Ectodermal cell (in vitro differentiated cells): Measurements from ENCODE around the gene ADGRF3.
"Not testable (repeated sequence)": the region's sequence is repeated elsewhere in the genome, so short reads cannot be mapped to it uniquely, and the experiment has no call there.

Experiments used
- H3K27ac ChIP-seq: 2 replicates; pipeline ENCODE4 v1.7.0; 2013; ENCODE audit warnings: mild to moderate bottlenecking, low read depth, low read length; ENCODE audit not compliant: insufficient read depth, poor library complexity, severe bottlenecking
- H3K27me3 ChIP-seq: 2 replicates; pipeline ENCODE4 v1.7.0; 2013; ENCODE audit warnings: mild to moderate bottlenecking, low read length; ENCODE audit not compliant: insufficient read depth, control insufficient read depth, poor library complexity, severe bottlenecking
- H3K36me3 ChIP-seq: one replicate; pipeline ENCODE4 v1.7.0; 2013; ENCODE audit warnings: low read length; ENCODE audit not compliant: control insufficient read depth, insufficient read depth
- H3K4me1 ChIP-seq: one replicate; pipeline ENCODE4 v1.7.0; 2013; ENCODE audit warnings: low read length; ENCODE audit not compliant: control insufficient read depth, insufficient read depth
- H3K4me3 ChIP-seq: 2 replicates; pipeline ENCODE4 v1.7.0; 2013; ENCODE audit warnings: low read depth, low read length, control low read depth; ENCODE audit not compliant: insufficient read depth
- H3K9me3 ChIP-seq: 2 replicates; pipeline ENCODE4 v1.7.0; 2013; ENCODE audit warnings: mild to moderate bottlenecking, low read length, moderate library complexity; ENCODE audit not compliant: control insufficient read depth
- WGBS, 2 experiments: methylation state at CpG; one replicate each; pipeline ENCODE4 v1.1.7; 2013; ENCODE audit warnings: missing lambda C conversion rate in 2 of 2; 5-methylcytosine and 5-hydroxymethylcytosine counted together

Gene ADGRF3

DNA sequence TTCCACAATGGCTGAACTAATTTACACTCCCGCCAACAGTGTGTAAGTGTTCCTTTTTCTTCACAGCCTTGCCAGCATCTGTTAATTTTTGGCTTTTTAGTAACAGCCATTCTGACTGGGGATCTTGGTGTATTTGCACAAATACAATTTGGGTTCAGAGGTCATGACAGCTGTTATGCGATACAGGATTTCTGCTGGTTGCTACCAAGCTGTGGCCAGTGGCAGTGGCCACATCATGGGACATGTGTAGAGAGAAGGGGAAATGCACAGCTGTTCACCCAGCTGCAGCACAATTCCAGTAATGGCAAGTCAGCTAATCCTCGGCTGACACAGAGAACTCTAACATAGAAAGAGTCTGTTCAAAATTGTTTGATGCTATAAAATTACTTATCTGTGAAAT, 21.7 kb downstream of the ADGRF3 start:
- no peaks in the 10 kb centered on the region for H3K9me3 ChIP-seq
- no peaks in the 10 kb centered on the region for H3K27me3 ChIP-seq
- no peaks in the 10 kb centered on the region for H3K4me1 ChIP-seq
- H3K36me3 ChIP-seq = no peaks in the 10 kb centered on the region
- H3K27ac ChIP-seq = no peak overlapping the region
- WGBS, 2 experiments = 80 to 85% methylated on average over 3 of the region's 3 CpGs
- H3K4me3 ChIP-seq = no peak overlapping the region

DNA sequence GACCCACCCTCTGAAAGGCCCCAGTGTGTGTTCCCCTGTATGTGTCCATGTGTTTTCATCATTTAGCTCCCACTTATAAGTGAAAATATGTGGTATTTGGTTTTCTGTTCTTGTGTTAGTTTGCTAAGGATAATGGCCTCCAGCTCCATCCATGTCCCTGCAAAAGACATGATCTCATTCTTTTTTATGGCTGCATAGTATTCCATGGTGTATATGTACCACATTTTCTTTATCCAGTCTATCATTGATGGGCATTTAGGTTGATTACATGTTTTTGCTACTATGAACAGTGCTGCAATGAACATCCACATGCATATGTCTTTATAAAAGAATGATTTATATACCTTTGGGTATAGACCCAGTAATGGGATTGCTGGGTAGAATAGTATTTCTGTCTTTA, 22.1 kb downstream of the ADGRF3 start:
- H3K27me3 ChIP-seq, H3K36me3 ChIP-seq, H3K9me3 ChIP-seq, H3K4me3 ChIP-seq, H3K27ac ChIP-seq, H3K4me1 ChIP-seq: not testable (repeated sequence)

DNA sequence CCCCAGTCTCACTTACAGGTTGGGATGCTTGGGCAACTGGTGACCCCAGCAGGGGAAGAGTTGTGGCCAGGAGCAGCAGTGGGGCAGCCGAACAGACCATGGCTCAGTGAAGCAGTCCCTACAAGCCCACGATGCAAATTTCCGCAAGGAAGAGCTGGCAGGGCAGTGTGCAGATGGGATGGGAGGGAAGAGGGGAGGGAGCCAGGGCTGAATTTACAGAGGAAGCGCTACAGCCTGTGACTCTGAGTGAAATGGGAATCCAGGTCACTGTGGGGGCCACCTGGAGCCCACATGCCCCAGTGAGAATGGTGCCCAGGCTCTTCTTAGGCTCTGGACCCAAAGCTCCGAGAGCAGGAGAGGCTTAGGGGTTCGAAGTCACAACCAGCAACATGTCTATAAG, 27.6 kb downstream of the ADGRF3 start:
- Histone ChIP-seq H3K4me3 (no peak overlapping the region), H3K27ac (no peak overlapping the region), H3K27me3 (no peaks in the 10 kb centered on the region), H3K9me3 (no peaks in the 10 kb centered on the region), H3K4me1 (peaks cover 5% of the 10 kb centered on the region), H3K36me3 (no peaks in the 10 kb centered on the region)
- whole genome bisulfite sequencing, 2 experiments = 56 to 59% methylated on average over 6 of the region's 6 CpGs

DNA sequence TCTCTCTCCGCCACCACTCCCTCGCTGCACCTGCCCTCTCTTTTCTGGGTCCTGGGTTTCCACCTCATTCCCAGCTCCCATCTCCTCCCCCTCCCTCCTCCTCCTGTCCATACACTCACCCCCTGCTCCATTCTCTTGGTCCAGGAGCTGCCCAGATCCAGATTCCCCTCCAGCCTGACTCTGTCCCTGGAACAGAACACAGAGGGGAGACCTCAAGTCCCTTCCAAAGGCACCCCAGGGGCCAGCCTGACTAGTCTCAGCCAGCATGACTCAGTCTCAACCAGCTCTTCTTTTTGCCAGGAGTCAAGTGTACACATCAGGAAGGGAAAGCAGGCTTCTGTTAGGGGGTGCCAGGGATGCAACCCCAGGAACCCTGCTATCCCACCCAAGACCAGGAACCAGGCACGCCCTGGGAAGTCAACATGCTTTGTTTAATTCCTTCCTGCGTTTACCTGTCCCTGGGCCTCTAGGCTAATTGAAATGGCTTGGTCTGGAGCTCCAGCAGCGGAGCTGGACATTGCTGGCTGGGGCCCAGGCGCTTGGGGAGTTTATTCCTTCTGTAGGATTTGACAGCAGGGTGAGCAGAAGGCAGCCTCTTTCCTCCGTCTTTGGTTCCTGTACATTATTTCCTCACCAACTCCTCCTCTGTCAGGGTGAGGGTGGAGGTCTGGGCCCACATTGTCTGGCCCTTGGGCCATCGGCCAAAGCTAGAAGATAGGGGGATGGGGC, 29.0 kb downstream of the ADGRF3 start:
- H3K36me3 ChIP-seq = no peaks in the 10 kb centered on the region
- H3K4me1 ChIP-seq = peaks cover 5% of the 10 kb centered on the region
- no peaks in the 10 kb centered on the region for H3K9me3 ChIP-seq
- H3K27ac ChIP-seq = no peak overlapping the region
- H3K4me3 ChIP-seq = no peak overlapping the region
- no peaks in the 10 kb centered on the region for H3K27me3 ChIP-seq
- WGBS, 2 experiments = 92 to 94% methylated on average over 7 to 8 of the region's 8 CpGs

DNA sequence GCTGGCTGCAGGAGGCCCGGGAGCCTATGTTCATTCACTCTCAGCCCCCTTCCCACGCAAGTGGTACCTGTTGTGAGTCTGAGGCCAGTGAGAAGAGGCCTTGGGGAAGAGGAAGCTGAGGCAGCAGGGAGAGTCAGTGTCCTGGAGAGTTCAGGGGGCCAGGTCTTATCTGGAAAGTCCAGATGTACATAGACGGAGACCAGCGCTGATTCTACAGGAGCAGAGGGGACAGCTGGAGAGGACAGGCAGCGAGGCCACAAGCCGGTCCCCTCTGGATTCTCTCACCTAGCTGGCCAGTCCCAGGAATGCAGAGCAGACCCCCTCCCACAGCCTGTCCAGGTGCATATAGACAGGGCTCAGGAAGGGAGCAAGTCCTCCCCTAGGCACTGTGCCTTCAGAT, 29.7 kb downstream of the ADGRF3 start:
- Histone ChIP-seq H3K9me3 (no peaks in the 10 kb centered on the region), H3K36me3 (no peaks in the 10 kb centered on the region), H3K27me3 (no peaks in the 10 kb centered on the region), H3K4me3 (no peak overlapping the region), H3K4me1 (peaks cover 5% of the 10 kb centered on the region), H3K27ac (no peak overlapping the region)
- 91% methylated on average over 6 of the region's 6 CpGs for WGBS, 2 experiments

DNA sequence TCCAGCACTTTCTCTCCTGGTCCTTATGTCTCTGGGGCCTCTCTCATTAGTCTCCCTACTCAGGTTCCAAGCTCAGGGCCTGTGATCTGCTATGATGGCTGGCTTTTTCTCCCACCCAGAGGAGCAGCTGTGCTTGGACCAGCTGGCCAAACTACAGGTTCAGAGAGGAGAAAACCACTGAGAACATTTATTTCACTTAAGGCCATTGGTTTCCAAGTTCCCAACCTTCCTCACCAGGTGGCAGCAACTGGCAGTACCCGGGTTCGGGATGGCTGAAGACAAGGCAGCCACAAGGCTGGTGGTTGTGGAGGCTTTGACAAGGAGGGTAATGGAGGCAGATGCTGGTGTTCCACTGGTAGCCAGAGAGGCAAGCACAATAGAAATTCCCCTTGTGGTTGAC, 30.5 kb downstream of the ADGRF3 start:
- no peaks in the 10 kb centered on the region for H3K27me3 ChIP-seq
- peaks cover 5% of the 10 kb centered on the region for H3K4me1 ChIP-seq
- no peaks in the 10 kb centered on the region for H3K36me3 ChIP-seq
- no peak overlapping the region for H3K4me3 ChIP-seq
- no peaks in the 10 kb centered on the region for H3K9me3 ChIP-seq
- 61 to 77% methylated on average over 2 of the region's 2 CpGs for WGBS, 2 experiments
- H3K27ac ChIP-seq = no peak overlapping the region

DNA sequence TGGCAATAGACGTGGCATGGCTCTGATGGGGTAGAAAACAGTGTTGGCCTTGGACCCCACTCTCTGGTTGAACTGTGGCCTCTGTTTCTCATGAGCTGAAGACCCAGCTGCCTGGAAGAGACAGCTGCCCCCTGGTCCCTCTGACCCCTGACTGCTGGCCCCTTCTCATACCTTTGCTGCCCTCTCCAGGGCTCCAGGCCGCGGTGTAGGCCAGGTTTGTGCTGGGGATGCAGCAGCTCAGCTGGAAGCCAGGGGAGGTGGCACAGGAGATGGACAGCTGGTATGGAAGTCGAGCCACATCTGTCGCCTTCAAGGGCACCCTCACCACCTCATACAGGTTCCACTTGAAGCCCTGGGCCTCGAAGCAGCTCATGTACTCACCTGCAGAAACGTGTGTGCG, 32.3 kb downstream of the ADGRF3 start:
- Histone ChIP-seq H3K36me3 (no peaks in the 10 kb centered on the region), H3K9me3 (no peaks in the 10 kb centered on the region), H3K4me3 (no peak overlapping the region), H3K4me1 (peaks cover 5% of the 10 kb centered on the region), H3K27ac (no peak overlapping the region), H3K27me3 (no peaks in the 10 kb centered on the region)
- 81 to 89% methylated on average over 8 of the region's 8 CpGs for WGBS, 2 experiments

DNA sequence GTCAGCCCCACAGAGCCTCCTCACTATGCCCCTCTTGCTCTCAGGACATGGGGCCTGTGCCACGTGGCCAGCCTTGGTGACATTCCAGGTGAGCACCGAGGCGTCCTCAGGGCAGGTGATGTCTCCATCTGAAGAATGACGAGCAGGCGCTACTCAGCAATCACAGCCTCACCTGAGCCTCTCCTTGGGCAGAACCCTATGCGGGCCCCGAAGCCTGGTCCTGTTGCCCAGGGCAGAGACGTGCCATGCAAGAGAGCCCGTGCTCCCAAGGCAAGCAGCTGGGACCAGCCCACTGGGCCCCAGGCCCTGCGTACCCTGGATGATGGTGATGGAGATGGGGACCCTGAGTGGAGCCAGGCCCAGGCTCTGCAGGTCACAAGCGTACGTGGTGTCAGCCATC, 33.1 kb downstream of the ADGRF3 start:
- H3K36me3 ChIP-seq = no peaks in the 10 kb centered on the region
- H3K4me3 ChIP-seq = no peak overlapping the region
- no peaks in the 10 kb centered on the region for H3K9me3 ChIP-seq
- H3K27me3 ChIP-seq = no peaks in the 10 kb centered on the region
- no peaks in the 10 kb centered on the region for H3K4me1 ChIP-seq
- WGBS, 2 experiments = 91 to 92% methylated on average over 12 of the region's 12 CpGs
- no peak overlapping the region for H3K27ac ChIP-seq

DNA sequence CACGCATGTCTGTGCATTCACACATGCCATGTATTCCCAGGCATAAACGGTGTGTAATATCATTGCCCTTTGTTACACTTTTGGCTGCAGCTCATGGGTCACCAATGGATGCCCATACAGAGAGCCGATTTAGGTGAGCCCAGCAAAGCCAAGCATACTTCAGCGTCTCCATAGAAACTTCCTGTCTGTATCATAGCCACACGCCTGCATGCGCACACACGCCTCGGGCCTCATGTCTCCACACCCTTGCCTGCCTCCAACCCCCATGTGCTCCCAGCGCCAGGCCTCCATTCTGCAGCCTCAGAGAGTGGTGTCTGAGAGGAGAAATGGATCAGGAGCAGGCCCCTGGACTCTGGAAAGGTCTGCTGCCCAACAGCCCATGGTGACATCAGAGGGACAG, 34.1 kb downstream of the ADGRF3 start:
- H3K4me1 ChIP-seq = no peaks in the 10 kb centered on the region
- no peak overlapping the region for H3K27ac ChIP-seq
- no peaks in the 10 kb centered on the region for H3K27me3 ChIP-seq
- H3K4me3 ChIP-seq = no peak overlapping the region
- WGBS, 2 experiments = 91 to 92% methylated on average over 9 of the region's 9 CpGs
- no peaks in the 10 kb centered on the region for H3K36me3 ChIP-seq
- no peaks in the 10 kb centered on the region for H3K9me3 ChIP-seq

DNA sequence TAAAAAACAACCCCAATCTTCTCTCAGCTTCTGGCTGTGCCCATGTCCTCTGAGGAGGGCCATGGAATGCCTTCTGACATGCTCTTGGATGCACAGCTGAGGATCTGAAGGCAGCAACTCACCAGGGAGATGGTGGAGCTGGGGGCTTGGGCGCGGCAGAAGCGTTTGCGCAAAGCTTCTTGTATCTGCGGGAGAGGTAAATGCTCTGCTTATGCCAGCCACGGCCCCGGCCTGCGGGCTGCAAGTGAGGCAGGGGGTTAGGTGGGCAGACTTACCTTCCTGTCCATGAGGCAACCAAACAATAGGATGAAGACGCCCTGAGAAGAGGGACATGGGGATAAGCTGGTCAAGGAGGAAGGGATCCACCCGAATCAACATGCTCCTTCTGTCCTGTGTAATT, 36.7 kb downstream of the ADGRF3 start:
- no peaks in the 10 kb centered on the region for H3K4me1 ChIP-seq
- WGBS, 2 experiments = 89 to 94% methylated on average over 10 of the region's 10 CpGs
- H3K9me3 ChIP-seq = no peaks in the 10 kb centered on the region
- no peaks in the 10 kb centered on the region for H3K36me3 ChIP-seq
- no peak overlapping the region for H3K27ac ChIP-seq
- H3K4me3 ChIP-seq = no peak overlapping the region
- no peaks in the 10 kb centered on the region for H3K27me3 ChIP-seq

DNA sequence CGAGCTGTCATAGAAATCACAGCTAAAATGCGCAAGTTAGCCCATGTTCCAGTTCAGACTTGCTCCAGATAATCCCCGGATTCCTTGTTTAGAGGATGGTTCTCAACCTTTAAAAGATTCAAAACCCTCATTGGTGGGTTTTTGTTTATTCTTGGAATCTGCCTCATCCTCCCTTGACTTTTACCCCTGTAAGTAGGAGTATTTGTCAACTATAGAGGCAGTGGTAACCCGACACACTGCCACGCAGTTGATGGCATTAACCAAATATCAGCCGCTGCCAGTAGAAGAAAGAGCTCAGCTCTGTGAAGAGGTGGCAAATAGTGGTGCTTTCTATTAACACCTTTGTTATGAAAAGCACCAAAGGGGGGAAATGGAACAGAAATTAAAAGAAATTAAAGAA, 41.0 kb downstream of the ADGRF3 start:
- no peaks in the 10 kb centered on the region for H3K4me1 ChIP-seq
- no peak overlapping the region for H3K4me3 ChIP-seq
- H3K27ac ChIP-seq = no peak overlapping the region
- H3K36me3 ChIP-seq = no peaks in the 10 kb centered on the region
- WGBS, 2 experiments = 75 to 79% methylated on average over 6 of the region's 6 CpGs
- H3K27me3 ChIP-seq = no peaks in the 10 kb centered on the region
- H3K9me3 ChIP-seq = no peaks in the 10 kb centered on the region
